GM23338 (cell line): ENCODE measurements around the gene EGLN3. TPM values are rescaled to one million over a fixed set of nuclear protein-coding genes. Genes with fewer than 3 reads are reported as not detected.

Experiments used
- ATAC-seq: fragments of 200-7000 bp; cut with Tn5 transposase; 3 replicates; pipeline ENCODE4 v1.9.1; 2020
- DNase-seq: peaks from one replicate; pipeline ENCODE4 v3.0.0-alpha.2; 2015; ENCODE audit warnings: low spot score
- H2AFZ ChIP-seq: fragments of 200-600 bp; sonication (generic); 2 replicates; pipeline ENCODE4 v1.8.0; 2016; ENCODE audit warnings: antibody characterized with exemption, mild to moderate bottlenecking, moderate library complexity
- H3F3A ChIP-seq: fragments of 200-600 bp; sonication (generic); replicated peaks from 2 replicates; pipeline ENCODE4 v1.8.0; 2017; ENCODE audit warnings: antibody characterized with exemption, mixed run types, low read depth
- H3K27ac ChIP-seq: fragments of 200-600 bp; sonication (generic); 2 replicates; pipeline ENCODE4 v1.6.1; 2016; ENCODE audit warnings: low read depth
- H3K27me3 ChIP-seq: fragments of 200-600 bp; sonication (generic); 2 replicates; pipeline ENCODE4 v1.8.0; 2016; ENCODE audit warnings: mild to moderate bottlenecking, mixed run types, moderate library complexity; ENCODE audit not compliant: insufficient read depth
- H3K36me3 ChIP-seq: fragments of 200-600 bp; sonication (generic); 2 replicates; pipeline ENCODE4 v1.8.0; 2016; ENCODE audit warnings: mild to moderate bottlenecking; ENCODE audit not compliant: insufficient read depth
- H3K4me1 ChIP-seq: fragments of 200-600 bp; sonication (generic); 2 replicates; pipeline ENCODE4 v1.8.0; 2016; ENCODE audit warnings: mild to moderate bottlenecking, moderate library complexity; ENCODE audit not compliant: insufficient read depth
- H3K4me2 ChIP-seq: fragments of 200-600 bp; sonication (generic); 2 replicates; pipeline ENCODE4 v1.7.1; 2017; ENCODE audit warnings: mixed run types
- H3K4me3 ChIP-seq: fragments of 200-600 bp; sonication (generic); 2 replicates; pipeline ENCODE4 v1.6.1; 2016; ENCODE audit warnings: mixed run types
- H3K79me2 ChIP-seq: fragments of 200-600 bp; sonication (generic); replicated peaks from 2 replicates; pipeline ENCODE4 v1.8.0; 2017; ENCODE audit warnings: mild to moderate bottlenecking; ENCODE audit not compliant: insufficient read depth
- H3K9me2 ChIP-seq: fragments of 200-600 bp; sonication (generic); 2 replicates; pipeline ENCODE4 v1.8.0; 2017; ENCODE audit not compliant: insufficient read depth
- H4K20me1 ChIP-seq: fragments of 200-600 bp; sonication (generic); replicated peaks from 2 replicates; pipeline ENCODE4 v1.8.0; 2017; ENCODE audit warnings: mild to moderate bottlenecking; ENCODE audit not compliant: insufficient read depth
- H3K27ac Mint-ChIP-seq: 2 replicates; pipeline ENCODE4 v1.8.0; 2020; ENCODE audit warnings: inconsistent platforms, mild to moderate bottlenecking, moderate library complexity, mixed read lengths
- H3K27me3 Mint-ChIP-seq: 3 replicates; pipeline ENCODE4 v1.8.0; 2022; ENCODE audit warnings: low read depth, mild to moderate bottlenecking, moderate library complexity, mixed read lengths, inconsistent platforms; ENCODE audit not compliant: insufficient read depth, poor library complexity
- H3K36me3 Mint-ChIP-seq: 3 replicates; pipeline ENCODE4 v1.8.0; 2021; ENCODE audit warnings: low read depth, mild to moderate bottlenecking, inconsistent platforms, moderate library complexity, mixed read lengths
- H3K4me1 Mint-ChIP-seq: 3 replicates; pipeline ENCODE4 v1.8.0; 2020; ENCODE audit warnings: mild to moderate bottlenecking, inconsistent platforms, mixed read lengths
- H3K4me3 Mint-ChIP-seq: 3 replicates; pipeline ENCODE4 v1.8.0; 2021; ENCODE audit warnings: moderate library complexity, mild to moderate bottlenecking, inconsistent platforms, mixed read lengths
- H3K9me3 Mint-ChIP-seq: 3 replicates; pipeline ENCODE4 v1.8.0; 2020; ENCODE audit warnings: moderate library complexity, mild to moderate bottlenecking, inconsistent platforms, mixed read lengths
- CREB1 ChIP-seq: fragments of 250-450 bp; sonication (Bioruptor Pico); IDR thresholded peaks from 2 replicates; pipeline ENCODE4 v1.5.0; 2020; ENCODE audit warnings: low read depth, mild to moderate bottlenecking, moderate library complexity
- ETS1 ChIP-seq: IDR thresholded peaks from 2 replicates; pipeline ENCODE4 v1.6.1; 2016; ENCODE audit warnings: antibody characterized with exemption
- EZH2 ChIP-seq: fragments of 200-600 bp; sonication (generic); IDR thresholded peaks from one replicate; pipeline ENCODE4 v1.8.0; 2017; ENCODE audit warnings: antibody characterized with exemption, mild to moderate bottlenecking, low read depth; ENCODE audit not compliant: unreplicated experiment
- EZH2phosphoT487 ChIP-seq: fragments of 200-600 bp; sonication (generic); IDR thresholded peaks from one replicate; pipeline ENCODE4 v1.8.1; 2018; ENCODE audit warnings: antibody characterized with exemption; ENCODE audit not compliant: unreplicated experiment
- JUNB ChIP-seq: IDR thresholded peaks from one replicate; pipeline ENCODE4 v1.6.1; 2016; ENCODE audit warnings: antibody characterized with exemption; ENCODE audit not compliant: unreplicated experiment
- NANOG ChIP-seq: IDR thresholded peaks from 2 replicates; pipeline ENCODE4 v1.6.1; 2016; ENCODE audit warnings: antibody characterized with exemption, borderline replicate concordance
- POLR2AphosphoS5 ChIP-seq: IDR thresholded peaks from 2 replicates; pipeline ENCODE4 v1.6.1; 2016; ENCODE audit warnings: antibody characterized with exemption, low read depth
- REST ChIP-seq: IDR thresholded peaks from one replicate; pipeline ENCODE4 v1.6.1; 2018; ENCODE audit warnings: antibody characterized with exemption; ENCODE audit not compliant: unreplicated experiment
- STAT1 ChIP-seq: IDR thresholded peaks from one replicate; pipeline ENCODE4 v1.6.1; 2016; ENCODE audit warnings: antibody characterized with exemption; ENCODE audit not compliant: unreplicated experiment
- ZNF114 ChIP-seq: fragments of 250-450 bp; sonication (Bioruptor Pico); IDR thresholded peaks from 2 replicates; pipeline ENCODE4 v1.5.0; 2020; ENCODE audit warnings: mild to moderate bottlenecking, moderate library complexity
- ZNF331 ChIP-seq: fragments of 250-450 bp; sonication (Bioruptor Pico); IDR thresholded peaks from 2 replicates; pipeline ENCODE4 v1.5.0; 2020; ENCODE audit warnings: low read depth, mild to moderate bottlenecking, moderate library complexity
- polyA plus RNA-seq: library from polyadenylated mRNA; unstranded; fragments of >200 nt; fragmentation: Nextera tagmentation; extraction: Ambion mirVana; gene quantifications from 2 replicates; pipeline ENCODE4 v1.2.1, GENCODE V29; 2016
- total RNA-seq: library from RNA; depleted of rRNA; stranded (reverse); fragments of >200 nt; shearing (Covaris generic); gene quantifications from 2 replicates; pipeline ENCODE4 v1.2.3, GENCODE V29; 2014
- TF ChIP-seq, protein P1 (sequence below): fragments of 250-450 bp; sonication (Bioruptor Pico); IDR thresholded peaks from 2 replicates; pipeline ENCODE4 v1.5.0; 2020; ENCODE audit warnings: mild to moderate bottlenecking, moderate library complexity
- TF ChIP-seq, protein P2 (sequence below), 2 experiments: fragments of 200-600 bp in 1 of 2; sonication (generic) in 1 of 2; conservative IDR thresholded peaks; 2 replicates each; pipeline versions ENCODE4 v1.5.1 to v1.6.1; 2016 to 2017; ENCODE audit warnings: antibody characterized with exemption in 2 of 2, low read depth in 2 of 2, mild to moderate bottlenecking in 2 of 2, moderate library complexity in 1 of 2

Gene EGLN3
- total and polyA plus RNA-seq, 2 experiments from 2014 or later: 26.8 to 42.9 TPM

DNA sequence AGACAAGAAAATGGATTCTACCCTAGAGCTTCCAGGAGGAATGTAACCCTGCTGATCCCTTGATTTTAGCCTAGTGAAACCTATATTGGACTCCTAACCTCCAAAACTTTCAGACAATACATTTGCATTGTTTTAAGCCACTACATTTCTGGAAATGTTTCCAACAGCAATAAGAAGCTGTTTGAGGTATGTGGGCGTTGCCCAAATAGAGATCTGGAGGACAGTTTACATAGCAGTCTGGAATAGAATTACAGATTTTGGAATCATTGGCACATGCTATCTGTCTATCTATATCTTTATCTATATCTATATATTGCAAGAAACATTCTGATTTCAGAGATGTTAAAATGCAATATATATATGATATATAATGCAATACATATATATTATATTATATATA is 42.4 kb upstream of the EGLN3 start:
- H3K4me1 Mint-ChIP-seq: no peaks in the 10 kb centered on the region
- Histone ChIP-seq H3K4me2 (no peak overlapping the region), H3K27ac (no peak overlapping the region), H3K27me3 (no peaks in the 10 kb centered on the region), H3K4me3 (no peak overlapping the region), H3K79me2 (no peaks in the 10 kb centered on the region), H4K20me1 (no peaks in the 10 kb centered on the region), H2AFZ (no peak overlapping the region), H3K9me2 (no peaks in the 10 kb centered on the region), H3K36me3 (no peaks in the 10 kb centered on the region), H3K4me1 (no peaks in the 10 kb centered on the region), H3F3A (no peaks in the 10 kb centered on the region)
- no peak overlapping the region for H3K27ac Mint-ChIP-seq
- TF ChIP-seq ETS1: no peak
- TF ChIP-seq STAT1: no peak
- TF ChIP-seq, protein P1, sequence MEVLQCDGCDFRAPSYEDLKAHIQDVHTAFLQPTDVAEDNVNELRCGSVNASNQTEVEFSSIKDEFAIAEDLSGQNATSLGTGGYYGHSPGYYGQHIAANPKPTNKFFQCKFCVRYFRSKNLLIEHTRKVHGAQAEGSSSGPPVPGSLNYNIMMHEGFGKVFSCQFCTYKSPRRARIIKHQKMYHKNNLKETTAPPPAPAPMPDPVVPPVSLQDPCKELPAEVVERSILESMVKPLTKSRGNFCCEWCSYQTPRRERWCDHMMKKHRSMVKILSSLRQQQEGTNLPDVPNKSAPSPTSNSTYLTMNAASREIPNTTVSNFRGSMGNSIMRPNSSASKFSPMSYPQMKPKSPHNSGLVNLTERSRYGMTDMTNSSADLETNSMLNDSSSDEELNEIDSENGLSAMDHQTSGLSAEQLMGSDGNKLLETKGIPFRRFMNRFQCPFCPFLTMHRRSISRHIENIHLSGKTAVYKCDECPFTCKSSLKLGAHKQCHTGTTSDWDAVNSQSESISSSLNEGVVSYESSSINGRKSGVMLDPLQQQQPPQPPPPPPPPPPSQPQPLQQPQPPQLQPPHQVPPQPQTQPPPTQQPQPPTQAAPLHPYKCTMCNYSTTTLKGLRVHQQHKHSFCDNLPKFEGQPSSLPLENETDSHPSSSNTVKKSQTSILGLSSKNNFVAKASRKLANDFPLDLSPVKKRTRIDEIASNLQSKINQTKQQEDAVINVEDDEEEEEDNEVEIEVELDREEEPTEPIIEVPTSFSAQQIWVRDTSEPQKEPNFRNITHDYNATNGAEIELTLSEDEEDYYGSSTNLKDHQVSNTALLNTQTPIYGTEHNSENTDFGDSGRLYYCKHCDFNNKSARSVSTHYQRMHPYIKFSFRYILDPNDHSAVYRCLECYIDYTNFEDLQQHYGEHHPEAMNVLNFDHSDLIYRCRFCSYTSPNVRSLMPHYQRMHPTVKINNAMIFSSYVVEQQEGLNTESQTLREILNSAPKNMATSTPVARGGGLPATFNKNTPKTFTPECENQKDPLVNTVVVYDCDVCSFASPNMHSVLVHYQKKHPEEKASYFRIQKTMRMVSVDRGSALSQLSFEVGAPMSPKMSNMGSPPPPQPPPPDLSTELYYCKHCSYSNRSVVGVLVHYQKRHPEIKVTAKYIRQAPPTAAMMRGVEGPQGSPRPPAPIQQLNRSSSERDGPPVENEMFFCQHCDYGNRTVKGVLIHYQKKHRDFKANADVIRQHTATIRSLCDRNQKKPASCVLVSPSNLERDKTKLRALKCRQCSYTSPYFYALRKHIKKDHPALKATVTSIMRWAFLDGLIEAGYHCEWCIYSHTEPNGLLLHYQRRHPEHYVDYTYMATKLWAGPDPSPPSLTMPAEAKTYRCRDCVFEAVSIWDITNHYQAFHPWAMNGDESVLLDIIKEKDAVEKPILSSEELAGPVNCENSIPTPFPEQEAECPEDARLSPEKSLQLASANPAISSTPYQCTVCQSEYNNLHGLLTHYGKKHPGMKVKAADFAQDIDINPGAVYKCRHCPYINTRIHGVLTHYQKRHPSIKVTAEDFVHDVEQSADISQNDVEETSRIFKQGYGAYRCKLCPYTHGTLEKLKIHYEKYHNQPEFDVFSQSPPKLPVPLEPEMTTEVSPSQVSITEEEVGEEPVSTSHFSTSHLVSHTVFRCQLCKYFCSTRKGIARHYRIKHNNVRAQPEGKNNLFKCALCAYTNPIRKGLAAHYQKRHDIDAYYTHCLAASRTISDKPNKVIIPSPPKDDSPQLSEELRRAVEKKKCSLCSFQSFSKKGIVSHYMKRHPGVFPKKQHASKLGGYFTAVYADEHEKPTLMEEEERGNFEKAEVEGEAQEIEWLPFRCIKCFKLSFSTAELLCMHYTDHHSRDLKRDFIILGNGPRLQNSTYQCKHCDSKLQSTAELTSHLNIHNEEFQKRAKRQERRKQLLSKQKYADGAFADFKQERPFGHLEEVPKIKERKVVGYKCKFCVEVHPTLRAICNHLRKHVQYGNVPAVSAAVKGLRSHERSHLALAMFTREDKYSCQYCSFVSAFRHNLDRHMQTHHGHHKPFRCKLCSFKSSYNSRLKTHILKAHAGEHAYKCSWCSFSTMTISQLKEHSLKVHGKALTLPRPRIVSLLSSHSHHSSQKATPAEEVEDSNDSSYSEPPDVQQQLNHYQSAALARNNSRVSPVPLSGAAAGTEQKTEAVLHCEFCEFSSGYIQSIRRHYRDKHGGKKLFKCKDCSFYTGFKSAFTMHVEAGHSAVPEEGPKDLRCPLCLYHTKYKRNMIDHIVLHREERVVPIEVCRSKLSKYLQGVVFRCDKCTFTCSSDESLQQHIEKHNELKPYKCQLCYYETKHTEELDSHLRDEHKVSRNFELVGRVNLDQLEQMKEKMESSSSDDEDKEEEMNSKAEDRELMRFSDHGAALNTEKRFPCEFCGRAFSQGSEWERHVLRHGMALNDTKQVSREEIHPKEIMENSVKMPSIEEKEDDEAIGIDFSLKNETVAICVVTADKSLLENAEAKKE: no peak
- no peak for TF ChIP-seq ZNF114
- TF ChIP-seq EZH2: no peak
- TF ChIP-seq EZH2phosphoT487: no peak
- TF ChIP-seq, protein P2, sequence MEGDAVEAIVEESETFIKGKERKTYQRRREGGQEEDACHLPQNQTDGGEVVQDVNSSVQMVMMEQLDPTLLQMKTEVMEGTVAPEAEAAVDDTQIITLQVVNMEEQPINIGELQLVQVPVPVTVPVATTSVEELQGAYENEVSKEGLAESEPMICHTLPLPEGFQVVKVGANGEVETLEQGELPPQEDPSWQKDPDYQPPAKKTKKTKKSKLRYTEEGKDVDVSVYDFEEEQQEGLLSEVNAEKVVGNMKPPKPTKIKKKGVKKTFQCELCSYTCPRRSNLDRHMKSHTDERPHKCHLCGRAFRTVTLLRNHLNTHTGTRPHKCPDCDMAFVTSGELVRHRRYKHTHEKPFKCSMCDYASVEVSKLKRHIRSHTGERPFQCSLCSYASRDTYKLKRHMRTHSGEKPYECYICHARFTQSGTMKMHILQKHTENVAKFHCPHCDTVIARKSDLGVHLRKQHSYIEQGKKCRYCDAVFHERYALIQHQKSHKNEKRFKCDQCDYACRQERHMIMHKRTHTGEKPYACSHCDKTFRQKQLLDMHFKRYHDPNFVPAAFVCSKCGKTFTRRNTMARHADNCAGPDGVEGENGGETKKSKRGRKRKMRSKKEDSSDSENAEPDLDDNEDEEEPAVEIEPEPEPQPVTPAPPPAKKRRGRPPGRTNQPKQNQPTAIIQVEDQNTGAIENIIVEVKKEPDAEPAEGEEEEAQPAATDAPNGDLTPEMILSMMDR (conservative IDR thresholded peaks at IDR 0.05; ENCODE audit: low read depth in 2 of 2): no peak
- no peak for TF ChIP-seq ZNF331
- TF ChIP-seq CREB1: no peak
- no peak for TF ChIP-seq POLR2AphosphoS5
- no peak for TF ChIP-seq REST
- TF ChIP-seq JUNB: no peak
- no peak for TF ChIP-seq NANOG
- no peaks in the 10 kb centered on the region for H3K27me3 Mint-ChIP-seq
- no peaks in the 10 kb centered on the region for H3K9me3 Mint-ChIP-seq
- no peaks in the 10 kb centered on the region for H3K36me3 Mint-ChIP-seq
- H3K4me3 Mint-ChIP-seq: no peak overlapping the region
- no peak for DNase-seq
- no peak for ATAC-seq
